ENCODE measurements around the gene TNFAIP8L3.
A peak's percentile ranks its signal among the peaks of the same experiment; 100 is the strongest.

Gene TNFAIP8L3

GRCh38 chr15:51089699-51090453, 4.8 kb downstream of the TNFAIP8L3 start:
- no peak for DNase-seq (ENCODE audit: low read depth)

GRCh38 chr15:51089041-51089440, 5.7 kb downstream of the TNFAIP8L3 start:
- no peak for DNase-seq (ENCODE audit: low read depth)

GRCh38 chr15:51088585-51088984, 6.1 kb downstream of the TNFAIP8L3 start:
- no peak for DNase-seq (ENCODE audit: low read depth)

GRCh38 chr15:51087513-51087912, 7.2 kb downstream of the TNFAIP8L3 start:
- no peak for DNase-seq (ENCODE audit: low read depth)

- DNase-seq (ENCODE audit: low read depth): no peak
Measured at GRCh38 chr15:51086409-51086808, 8.3 kb downstream of the TNFAIP8L3 start.

GRCh38 chr15:51085764-51086163, 8.9 kb downstream of the TNFAIP8L3 start:
- DNase-seq (ENCODE audit: low read depth): peak; percentile 50

- DNase-seq (ENCODE audit: low read depth): no peak
Measured at GRCh38 chr15:51083641-51084166, 11.0 kb downstream of the TNFAIP8L3 start.

GRCh38 chr15:51082246-51082645, 12.5 kb downstream of the TNFAIP8L3 start:
- DNase-seq (ENCODE audit: low read depth): no peak

- DNase-seq (ENCODE audit: low read depth): no peak
Measured at GRCh38 chr15:51080286-51080685, 14.4 kb downstream of the TNFAIP8L3 start.

GRCh38 chr15:51079226-51079625, 15.5 kb downstream of the TNFAIP8L3 start:
- no peak for DNase-seq (ENCODE audit: low read depth)

GRCh38 chr15:51077221-51078153, 17.2 kb downstream of the TNFAIP8L3 start:
- DNase-seq (ENCODE audit: low read depth): peak; percentile 75

GRCh38 chr15:51076524-51077220, 18.0 kb downstream of the TNFAIP8L3 start:
- DNase-seq (ENCODE audit: low read depth): no peak

GRCh38 chr15:51075826-51076523, 18.7 kb downstream of the TNFAIP8L3 start:
- DNase-seq (ENCODE audit: low read depth): no peak

- no peak for DNase-seq (ENCODE audit: low read depth)
Measured at GRCh38 chr15:51075364-51075763, 19.3 kb downstream of the TNFAIP8L3 start.

GRCh38 chr15:51074926-51075325, 19.8 kb downstream of the TNFAIP8L3 start:
- no peak for DNase-seq (ENCODE audit: low read depth)

- no peak for DNase-seq (ENCODE audit: low read depth)
Measured at GRCh38 chr15:51071578-51071977, 23.1 kb downstream of the TNFAIP8L3 start.

- no peak for DNase-seq (ENCODE audit: low read depth)
Measured at GRCh38 chr15:51069983-51070382, 24.7 kb downstream of the TNFAIP8L3 start.

- DNase-seq (ENCODE audit: low read depth): peak; percentile 48
Measured at GRCh38 chr15:51067510-51067909, 27.2 kb downstream of the TNFAIP8L3 start.

- no peak for DNase-seq (ENCODE audit: low read depth)
Measured at GRCh38 chr15:51065781-51066180, 28.9 kb downstream of the TNFAIP8L3 start.

- DNase-seq (ENCODE audit: low read depth): no peak
Measured at GRCh38 chr15:51065261-51065660, 29.4 kb downstream of the TNFAIP8L3 start.

GRCh38 chr15:51062736-51063135, 32.0 kb downstream of the TNFAIP8L3 start:
- DNase-seq (ENCODE audit: low read depth): no peak

All from iris pigment epithelial cell (primary cell).